Measurements from ENCODE around the gene ARID1B. TPM values are rescaled to one million over a fixed set of nuclear protein-coding genes. Genes with fewer than 3 reads are reported as not detected.
"Not testable (repeated sequence)": the region's sequence is repeated elsewhere in the genome, so short reads cannot be mapped to it uniquely, and the experiment has no call there.

ARID1B gene
- total and polyA plus RNA-seq, 2 experiments from 2014 or later = 32.9 to 67.0 TPM

DNA sequence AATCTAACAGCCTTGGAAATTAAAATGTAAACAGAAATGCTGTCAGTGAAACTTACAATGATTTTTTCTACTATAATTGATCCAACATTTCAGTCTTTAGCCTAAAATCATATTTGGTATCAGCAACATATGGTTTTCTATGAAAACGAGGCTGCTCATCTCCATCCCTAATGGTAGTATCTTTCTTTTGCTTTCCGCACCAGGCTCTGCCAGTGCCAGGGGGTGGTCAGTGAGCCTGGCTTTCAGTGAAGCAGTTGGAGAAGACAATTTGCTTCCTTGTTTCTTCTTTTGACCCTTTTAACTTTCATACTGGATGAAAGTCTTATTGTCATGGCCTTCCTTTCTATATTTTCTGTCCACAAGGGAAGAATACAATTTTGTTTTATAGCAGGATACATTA lies 258.4 kb downstream of the ARID1B start:
- Histone ChIP-seq H4K20me1 (ENCODE audit: insufficient read depth, poor library complexity, severe bottlenecking) (peaks cover 23% of the 10 kb centered on the region), H3K79me2 (peaks cover 78% of the 10 kb centered on the region), H3K27me3 (no peaks in the 10 kb centered on the region), H3K27ac (peak overlapping the region; percentile 63), H3K4me3 (no peak overlapping the region), H2AFZ (no peak overlapping the region), H3K4me2 (no peak overlapping the region), H3K4me1 (ENCODE audit: insufficient read depth) (peaks cover 6% of the 10 kb centered on the region), H3K36me3 (replicated peaks; ENCODE audit: insufficient read depth, low read depth) (no peaks in the 10 kb centered on the region), H3K9me3 (ENCODE audit: low read depth) (no peaks in the 10 kb centered on the region), H3K9me2 (replicated peaks; ENCODE audit: insufficient read depth) (no peaks in the 10 kb centered on the region)
- DNase-seq (ENCODE audit: low spot score) = no peak
- 97% methylated on average over 2 of the region's 2 CpGs for WGBS (ENCODE audit: low lambda C conversion rate, missing lambda C conversion rate)
- TF ChIP-seq EZH2 (IDR thresholded peaks at IDR 0.05; ENCODE audit: borderline replicate concordance) (no peak), EZH2phosphoT487 (IDR thresholded peaks at IDR 0.05; ENCODE audit: low read depth, severe bottlenecking, unreplicated experiment) (no peak)
- TF ChIP-seq, protein P1, sequence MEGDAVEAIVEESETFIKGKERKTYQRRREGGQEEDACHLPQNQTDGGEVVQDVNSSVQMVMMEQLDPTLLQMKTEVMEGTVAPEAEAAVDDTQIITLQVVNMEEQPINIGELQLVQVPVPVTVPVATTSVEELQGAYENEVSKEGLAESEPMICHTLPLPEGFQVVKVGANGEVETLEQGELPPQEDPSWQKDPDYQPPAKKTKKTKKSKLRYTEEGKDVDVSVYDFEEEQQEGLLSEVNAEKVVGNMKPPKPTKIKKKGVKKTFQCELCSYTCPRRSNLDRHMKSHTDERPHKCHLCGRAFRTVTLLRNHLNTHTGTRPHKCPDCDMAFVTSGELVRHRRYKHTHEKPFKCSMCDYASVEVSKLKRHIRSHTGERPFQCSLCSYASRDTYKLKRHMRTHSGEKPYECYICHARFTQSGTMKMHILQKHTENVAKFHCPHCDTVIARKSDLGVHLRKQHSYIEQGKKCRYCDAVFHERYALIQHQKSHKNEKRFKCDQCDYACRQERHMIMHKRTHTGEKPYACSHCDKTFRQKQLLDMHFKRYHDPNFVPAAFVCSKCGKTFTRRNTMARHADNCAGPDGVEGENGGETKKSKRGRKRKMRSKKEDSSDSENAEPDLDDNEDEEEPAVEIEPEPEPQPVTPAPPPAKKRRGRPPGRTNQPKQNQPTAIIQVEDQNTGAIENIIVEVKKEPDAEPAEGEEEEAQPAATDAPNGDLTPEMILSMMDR (IDR thresholded peaks at IDR 0.05; ENCODE audit: poor library complexity) = no peak

DNA sequence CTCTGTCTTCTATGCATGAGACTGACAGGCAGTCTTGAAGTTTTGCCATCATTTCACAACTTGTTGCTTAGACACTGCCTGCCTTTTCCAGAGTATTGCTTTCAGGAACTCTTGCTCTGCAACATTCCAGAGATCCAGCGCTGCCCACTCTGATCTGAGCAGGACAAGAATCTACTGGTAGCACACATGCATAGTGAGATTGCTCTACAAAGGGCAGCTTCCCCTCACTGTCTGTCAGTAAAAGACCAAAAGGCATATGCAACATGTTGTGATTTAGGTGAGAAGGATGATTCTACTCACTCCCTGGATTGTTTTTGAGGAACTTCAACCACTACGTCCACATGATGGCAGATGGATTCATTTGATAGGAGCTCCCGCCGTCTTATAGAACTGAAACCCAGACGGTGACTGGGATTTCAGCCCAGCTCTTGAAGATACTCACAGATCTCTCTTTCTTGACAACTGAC lies 259.1 kb downstream of the ARID1B start:
- WGBS (ENCODE audit: low lambda C conversion rate, missing lambda C conversion rate) = 64% methylated on average over 5 of the region's 5 CpGs
- H3K27ac ChIP-seq = peak overlapping the region; percentile 63
- no peak overlapping the region for H3K4me3 ChIP-seq

DNA sequence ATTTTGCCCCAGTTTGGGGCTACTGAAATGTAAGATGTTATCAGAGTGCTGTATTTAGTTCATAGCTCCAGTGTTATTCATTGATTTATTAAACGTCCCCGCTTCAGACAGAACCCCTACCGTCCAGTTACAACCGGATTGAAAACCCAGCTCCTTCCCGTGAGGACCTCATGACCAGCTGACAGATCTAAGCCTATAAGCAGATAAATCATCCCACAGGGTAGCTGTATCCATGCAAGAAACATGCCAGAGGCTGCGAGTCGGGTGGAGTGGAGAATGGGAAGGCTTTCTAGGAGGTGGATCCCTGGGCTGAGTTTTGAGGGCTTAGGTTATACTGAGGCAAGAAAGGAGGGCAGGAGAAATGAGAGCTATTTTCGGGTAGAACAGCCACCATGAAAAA lies 260.0 kb downstream of the ARID1B start:
- peaks cover 71% of the 10 kb centered on the region for H3K79me2 ChIP-seq
- no peak overlapping the region for H3K4me2 ChIP-seq
- peak overlapping the region; percentile 63 for H3K27ac ChIP-seq
- H3K27me3 ChIP-seq = no peaks in the 10 kb centered on the region
- no peak overlapping the region for H3K4me3 ChIP-seq
- WGBS (ENCODE audit: low lambda C conversion rate, missing lambda C conversion rate) = 60% methylated on average over 8 of the region's 8 CpGs
- DNase-seq (ENCODE audit: low spot score) = peak; percentile 16
- H3K9me2 ChIP-seq (replicated peaks; ENCODE audit: insufficient read depth) = no peaks in the 10 kb centered on the region
- H2AFZ ChIP-seq = no peak overlapping the region
- peaks cover 6% of the 10 kb centered on the region for H3K4me1 ChIP-seq (ENCODE audit: insufficient read depth)
- TF ChIP-seq, protein P1 (IDR thresholded peaks at IDR 0.05; ENCODE audit: poor library complexity) = no peak
- TF ChIP-seq EZH2 (IDR thresholded peaks at IDR 0.05; ENCODE audit: borderline replicate concordance) = no peak
- TF ChIP-seq EZH2phosphoT487 (IDR thresholded peaks at IDR 0.05; ENCODE audit: low read depth, severe bottlenecking, unreplicated experiment) = no peak
- H3K9me3 ChIP-seq (ENCODE audit: low read depth) = no peaks in the 10 kb centered on the region
- no peaks in the 10 kb centered on the region for H3K36me3 ChIP-seq (replicated peaks; ENCODE audit: insufficient read depth, low read depth)
- peaks cover 17% of the 10 kb centered on the region for H4K20me1 ChIP-seq (ENCODE audit: insufficient read depth, poor library complexity, severe bottlenecking)

More for the DNA sequence above, 259.1 kb downstream of the ARID1B start:
- DNase-seq (ENCODE audit: low spot score) = peak; percentile 50
- H3K36me3 ChIP-seq (replicated peaks; ENCODE audit: insufficient read depth, low read depth) = no peaks in the 10 kb centered on the region
- H3K9me2 ChIP-seq (replicated peaks; ENCODE audit: insufficient read depth) = no peaks in the 10 kb centered on the region
- no peak overlapping the region for H2AFZ ChIP-seq
- no peaks in the 10 kb centered on the region for H3K9me3 ChIP-seq (ENCODE audit: low read depth)
- peak overlapping the region; percentile 51 for H3K4me2 ChIP-seq
- H4K20me1 ChIP-seq (ENCODE audit: insufficient read depth, poor library complexity, severe bottlenecking) = peaks cover 21% of the 10 kb centered on the region
- peaks cover 6% of the 10 kb centered on the region for H3K4me1 ChIP-seq (ENCODE audit: insufficient read depth)
- peaks cover 73% of the 10 kb centered on the region for H3K79me2 ChIP-seq
- TF ChIP-seq, protein P1 (IDR thresholded peaks at IDR 0.05; ENCODE audit: poor library complexity) = no peak
- no peaks in the 10 kb centered on the region for H3K27me3 ChIP-seq

GRCh38 chr6:157038610-157039009 lies 261.4 kb downstream of the ARID1B start:
- no peaks in the 10 kb centered on the region for H3K36me3 ChIP-seq (replicated peaks; ENCODE audit: insufficient read depth, low read depth)
- H3K79me2 ChIP-seq = peaks cover 63% of the 10 kb centered on the region
- H3K9me3 ChIP-seq (ENCODE audit: low read depth) = no peaks in the 10 kb centered on the region
- no peak for DNase-seq (ENCODE audit: low spot score)
- no peaks in the 10 kb centered on the region for H3K27me3 ChIP-seq
- H4K20me1 ChIP-seq (ENCODE audit: insufficient read depth, poor library complexity, severe bottlenecking) = peaks cover 17% of the 10 kb centered on the region
- H3K27ac ChIP-seq = no peak overlapping the region
- H3K4me3 ChIP-seq = no peak overlapping the region
- TF ChIP-seq, protein P1 (IDR thresholded peaks at IDR 0.05; ENCODE audit: poor library complexity) = no peak
- TF ChIP-seq EZH2phosphoT487 (IDR thresholded peaks at IDR 0.05; ENCODE audit: low read depth, severe bottlenecking, unreplicated experiment) (no peak), EZH2 (IDR thresholded peaks at IDR 0.05; ENCODE audit: borderline replicate concordance) (no peak)
- 95% methylated on average over 7 of the region's 7 CpGs for WGBS (ENCODE audit: low lambda C conversion rate, missing lambda C conversion rate)
- H2AFZ ChIP-seq = no peak overlapping the region
- H3K9me2 ChIP-seq (replicated peaks; ENCODE audit: insufficient read depth) = no peaks in the 10 kb centered on the region
- peaks cover 6% of the 10 kb centered on the region for H3K4me1 ChIP-seq (ENCODE audit: insufficient read depth)
- H3K4me2 ChIP-seq = no peak overlapping the region

GRCh38 chr6:157039639-157040038 lies 262.5 kb downstream of the ARID1B start:
- H2AFZ ChIP-seq; H3K36me3 ChIP-seq (replicated peaks; ENCODE audit: insufficient read depth, low read depth); H3K27me3 ChIP-seq; H4K20me1 ChIP-seq (ENCODE audit: insufficient read depth, poor library complexity, severe bottlenecking); H3K4me1 ChIP-seq (ENCODE audit: insufficient read depth); H3K9me3 ChIP-seq (ENCODE audit: low read depth); H3K4me3 ChIP-seq; DNase-seq (ENCODE audit: low spot score); H3K9me2 ChIP-seq (replicated peaks; ENCODE audit: insufficient read depth); H3K27ac ChIP-seq; H3K4me2 ChIP-seq: not testable (repeated sequence)
- peaks cover 66% of the 10 kb centered on the region for H3K79me2 ChIP-seq
- 100% methylated on average over 4 of the region's 4 CpGs for WGBS (ENCODE audit: low lambda C conversion rate, missing lambda C conversion rate)
